Stimulated activated CD8-positive, alpha-beta memory T cell treated with anti-CD3 and anti-CD28 coated beads, Interleukin-2, amount 100 ng/mL, for 48 hours (primary cell): ENCODE data around the gene PSMB9.
"Not testable (repeated sequence)": the region's sequence is repeated elsewhere in the genome, so short reads cannot be mapped to it uniquely, and the experiment has no call there.

Experiments
- DNase-seq, 2 donors: peaks; one replicate each; pipeline ENCODE4 v3.0.0-alpha.2; 2020; ENCODE audit warnings: low read depth in 2 of 2

Gene PSMB9

DNA sequence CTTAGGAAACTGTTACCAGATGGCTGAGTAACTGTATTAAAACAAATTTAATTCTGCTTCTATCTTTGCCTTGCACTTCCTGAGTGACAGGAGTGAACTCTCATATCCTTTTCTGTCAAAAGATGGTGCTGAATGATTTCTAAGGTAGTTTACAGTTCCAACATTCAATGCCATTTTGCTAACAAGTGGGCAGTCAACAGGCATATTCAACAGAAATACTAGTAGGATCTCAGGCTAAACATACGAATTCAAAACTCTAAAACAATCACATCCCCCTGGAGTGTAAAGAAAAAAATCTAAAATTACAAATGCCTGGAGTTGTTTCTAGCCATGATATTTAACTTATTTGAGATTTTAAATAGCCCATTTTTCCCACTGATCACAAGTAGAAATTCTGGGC, 6.7 kb downstream of the PSMB9 start:
- no peak for DNase-seq

DNA sequence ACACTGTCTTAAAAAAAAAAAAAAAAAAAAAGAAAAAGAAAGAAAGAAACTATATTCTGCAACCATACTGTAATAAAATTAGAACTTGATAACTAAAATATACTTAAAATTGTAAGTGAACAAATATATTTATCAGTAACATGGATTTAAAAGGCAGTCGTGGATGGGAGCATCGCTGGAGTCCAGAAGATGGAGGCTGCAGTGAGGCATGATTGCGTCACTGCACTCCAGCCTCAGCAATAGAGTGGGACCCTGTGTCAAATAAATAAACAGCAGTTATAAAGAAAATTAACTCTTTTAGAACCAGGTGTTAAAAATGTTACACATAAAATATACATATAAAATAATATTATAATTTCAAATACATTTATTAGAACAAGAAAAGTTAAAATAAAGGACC, 8.7 kb downstream of the PSMB9 start:
- no peak for DNase-seq

DNA sequence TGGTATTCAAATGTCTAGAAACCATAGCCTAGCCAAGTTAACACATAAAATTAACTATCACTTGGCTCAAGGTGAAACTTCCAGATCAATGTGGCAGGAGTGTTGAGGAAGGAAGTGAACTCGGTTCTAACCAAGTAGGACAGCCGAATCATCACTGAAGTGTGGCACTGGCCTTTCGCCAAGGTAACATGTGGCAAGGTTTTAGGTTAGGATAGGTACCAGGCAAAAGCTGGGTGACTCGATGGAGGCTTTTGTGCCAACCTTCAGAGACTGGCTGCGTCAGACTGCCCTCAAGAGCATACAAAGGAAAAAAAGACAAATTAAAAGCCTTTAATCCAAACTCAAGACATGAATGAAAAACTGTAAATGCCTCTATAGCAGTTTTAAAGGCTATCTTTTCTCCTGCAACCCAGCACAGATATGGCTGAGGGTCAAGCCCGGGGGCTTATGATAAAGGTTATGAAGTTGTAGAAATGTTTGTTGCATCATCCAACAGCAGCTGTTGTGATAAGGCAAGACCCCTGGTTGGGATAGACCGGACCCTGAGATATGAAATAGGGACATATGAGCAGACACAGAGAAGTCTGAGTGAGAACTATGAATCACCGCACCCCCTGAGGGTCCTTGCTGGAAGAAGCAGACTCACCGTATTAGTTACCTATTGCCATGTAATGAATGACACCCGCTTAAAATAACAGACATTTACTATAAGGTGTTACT, 11.9 kb downstream of the PSMB9 start:
- DNase-seq = no peak

DNA sequence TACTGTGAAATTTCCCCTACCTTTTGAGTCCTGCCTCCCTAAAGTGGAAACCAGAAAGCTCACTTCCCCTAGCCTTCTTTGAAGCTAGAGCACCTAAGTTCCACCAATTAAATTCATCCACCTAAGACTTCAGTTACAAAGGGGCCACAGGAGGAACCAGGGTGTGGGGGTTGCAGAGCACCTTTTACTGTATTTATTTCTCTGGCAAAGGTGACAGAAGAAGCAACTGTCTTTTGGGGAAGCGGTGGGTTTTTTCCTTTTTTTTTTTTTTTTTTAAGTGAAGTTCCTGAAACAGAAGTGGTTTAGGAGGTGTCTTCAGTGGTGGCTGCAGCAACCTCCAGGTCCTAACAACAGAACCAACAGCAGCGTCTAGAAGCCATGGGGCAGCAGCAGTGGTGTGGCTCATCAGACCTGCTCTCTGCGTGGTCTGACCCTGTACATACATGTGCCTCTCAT, 13.1 kb downstream of the PSMB9 start:
- DNase-seq = no peak

DNA sequence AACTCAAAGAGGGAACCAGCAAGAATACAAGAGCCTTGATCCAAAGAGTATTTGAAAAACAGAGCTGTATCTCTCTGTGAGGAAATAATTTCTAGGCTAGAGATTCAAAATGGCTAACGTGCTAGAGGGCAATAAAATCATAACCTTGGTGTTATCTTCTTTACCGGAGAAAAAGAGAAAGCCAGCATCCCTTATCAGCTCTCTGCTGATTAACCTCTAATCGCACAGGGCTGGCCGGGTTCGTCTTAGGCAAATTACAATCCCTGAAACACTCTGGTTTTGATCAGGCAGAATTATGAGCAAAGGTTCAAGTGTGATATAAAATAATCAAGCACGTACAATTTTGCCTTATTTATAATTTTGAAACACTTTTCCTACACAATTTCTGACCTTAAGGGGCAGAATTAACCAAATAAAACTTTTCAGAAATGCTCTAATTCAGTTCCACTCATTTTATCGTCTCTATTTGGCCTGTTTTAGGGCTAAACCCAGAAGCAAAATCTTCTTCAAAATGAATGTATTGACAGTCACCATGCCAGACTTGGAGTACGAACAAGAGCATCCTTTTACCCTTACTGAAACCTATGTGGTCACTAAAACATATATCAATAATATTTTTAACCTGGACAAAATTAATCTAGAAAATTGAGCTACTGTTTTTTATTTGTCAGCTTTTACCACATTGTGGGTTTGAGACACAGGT, 13.7 kb downstream of the PSMB9 start:
- DNase-seq = no peak

DNA sequence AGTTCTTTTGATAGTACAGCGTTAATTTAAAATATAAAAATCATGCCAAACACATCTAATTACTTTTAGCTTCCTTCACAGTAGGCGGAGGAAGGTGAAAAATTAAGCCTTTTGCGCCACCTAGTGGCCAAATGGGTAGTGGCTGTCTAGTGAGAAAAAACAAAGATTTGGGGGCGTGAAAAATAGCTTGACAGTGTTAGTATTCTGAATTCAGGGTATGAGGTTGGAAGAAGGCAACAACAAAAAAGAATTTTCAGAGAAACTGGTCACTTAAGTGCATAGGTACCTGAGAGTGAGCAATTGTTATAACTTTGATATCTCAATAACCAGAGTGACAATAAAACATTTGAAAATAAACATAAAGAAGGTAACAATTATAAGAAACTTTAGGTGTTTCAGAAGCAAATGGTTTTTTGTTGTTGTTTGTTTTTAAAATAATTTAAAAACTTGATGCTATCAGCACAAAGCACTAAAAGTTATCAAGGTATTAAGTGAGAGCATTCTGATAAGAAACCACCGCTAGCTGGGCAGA, 14.3 kb downstream of the PSMB9 start:
- DNase-seq = peak; percentile 72 to 80

DNA sequence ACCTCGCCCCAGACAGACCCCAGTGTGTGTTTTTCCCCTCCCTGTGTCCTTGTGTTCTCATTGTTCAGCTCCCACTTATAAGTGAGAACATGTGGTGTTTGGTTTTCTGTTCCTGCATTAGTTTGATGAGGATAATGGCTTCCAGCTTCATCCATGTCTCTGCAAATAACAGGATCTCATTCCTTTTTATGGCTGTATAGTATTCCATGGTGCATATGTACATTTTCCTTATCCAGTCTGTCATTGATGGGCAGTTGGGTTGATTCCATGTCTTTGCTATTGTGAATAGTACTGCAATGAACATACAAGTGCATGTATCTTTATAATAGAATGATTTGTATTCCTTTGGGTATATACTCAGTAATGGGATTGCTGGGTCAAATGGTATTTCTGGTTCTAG, 20.0 kb downstream of the PSMB9 start:
- DNase-seq = not testable (repeated sequence)

DNA sequence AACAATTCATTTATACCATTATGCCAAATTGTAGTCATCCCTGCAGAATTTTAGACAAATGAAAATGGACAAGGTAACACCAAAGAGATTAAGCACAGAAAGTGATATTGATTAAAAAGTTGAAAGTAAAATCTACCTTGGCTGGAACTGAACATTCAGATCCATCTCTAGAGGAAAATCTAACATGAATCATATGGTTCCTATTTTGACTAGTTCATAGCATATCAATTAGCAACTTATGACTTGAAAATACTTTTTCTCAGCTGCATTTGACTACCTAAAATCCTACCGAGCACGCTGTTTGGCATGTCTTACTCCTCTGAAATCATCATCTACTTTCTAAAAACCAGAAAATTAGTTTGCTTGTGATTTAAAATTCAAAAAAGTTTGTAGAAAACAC, 22.6 kb downstream of the PSMB9 start:
- DNase-seq = no peak

DNA sequence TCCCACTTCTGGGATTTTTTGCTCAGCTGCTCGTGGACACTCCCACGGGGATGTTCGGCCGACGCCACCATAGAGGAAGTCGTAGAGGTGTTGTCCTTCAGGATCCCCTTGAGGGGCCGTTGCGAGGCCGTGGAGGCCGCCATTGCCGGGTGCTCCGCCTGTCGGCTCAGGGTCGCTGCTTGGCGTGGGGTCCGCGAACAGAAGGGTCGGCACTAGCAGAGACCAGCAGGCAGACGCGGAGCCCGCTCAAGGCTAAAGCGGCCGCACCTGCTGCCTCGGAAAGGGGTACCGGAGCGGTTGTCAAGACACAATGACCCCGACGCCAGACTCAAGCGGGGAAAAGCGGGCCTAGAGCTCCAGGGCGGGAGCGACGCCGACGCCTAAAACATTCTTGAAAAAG, 25.7 kb downstream of the PSMB9 start:
- no peak for DNase-seq

DNA sequence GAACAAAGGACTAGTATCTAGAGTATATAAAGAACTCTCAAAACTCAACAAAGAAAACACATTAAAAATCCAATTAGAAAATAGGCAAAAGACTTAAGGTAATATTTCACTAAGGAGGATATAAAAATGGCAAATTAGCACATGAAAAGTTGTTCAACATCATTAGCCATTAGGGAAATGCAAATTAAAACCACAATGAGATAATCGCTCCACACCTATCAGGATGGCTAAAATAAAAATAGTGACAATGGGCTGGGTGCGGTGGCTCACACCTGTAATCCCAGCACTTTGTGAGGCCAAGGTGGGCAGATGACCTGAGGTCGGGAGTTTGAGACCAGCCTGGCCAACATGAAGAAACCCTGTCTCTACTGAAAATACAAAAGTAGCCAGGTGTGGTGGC, 27.0 kb downstream of the PSMB9 start:
- not testable (repeated sequence) for DNase-seq

DNA sequence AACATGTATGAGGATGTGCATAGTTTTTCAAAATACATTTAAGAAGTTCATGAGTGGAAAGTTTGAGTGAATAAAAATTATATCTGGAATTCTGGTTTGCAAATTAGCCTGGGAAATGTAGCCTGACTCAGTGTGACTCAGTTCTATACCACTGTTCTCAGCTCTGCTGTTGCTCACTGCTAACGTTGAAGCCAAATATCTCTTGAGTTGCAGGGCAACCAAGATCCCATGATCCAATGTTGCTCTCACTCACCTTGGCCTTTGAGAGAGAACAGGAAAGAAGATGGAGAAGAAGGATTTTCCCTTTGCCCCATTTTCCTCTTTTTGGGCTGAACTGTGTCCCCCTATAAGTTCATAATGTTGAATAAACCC, 28.9 kb downstream of the PSMB9 start:
- DNase-seq = no peak

DNA sequence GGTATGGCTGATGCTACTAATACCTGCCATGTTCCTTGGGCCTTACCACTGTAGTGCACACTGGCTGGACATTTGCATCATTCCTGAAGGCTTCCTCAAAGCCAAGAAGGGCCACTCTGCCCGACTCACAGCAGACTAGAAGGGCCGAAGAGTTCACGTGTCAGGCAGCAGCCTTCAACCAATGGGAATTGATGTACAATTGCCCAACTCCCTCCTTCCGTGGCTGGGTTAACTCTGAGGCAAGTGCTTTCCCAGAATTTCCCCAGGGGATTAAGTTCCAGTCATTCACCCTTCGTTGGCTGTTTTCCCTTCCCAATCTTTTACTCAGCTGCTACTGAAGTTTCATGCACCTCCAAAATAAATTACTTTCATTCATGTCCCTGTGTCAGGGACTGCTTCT, 29.8 kb downstream of the PSMB9 start:
- DNase-seq = no peak

DNA sequence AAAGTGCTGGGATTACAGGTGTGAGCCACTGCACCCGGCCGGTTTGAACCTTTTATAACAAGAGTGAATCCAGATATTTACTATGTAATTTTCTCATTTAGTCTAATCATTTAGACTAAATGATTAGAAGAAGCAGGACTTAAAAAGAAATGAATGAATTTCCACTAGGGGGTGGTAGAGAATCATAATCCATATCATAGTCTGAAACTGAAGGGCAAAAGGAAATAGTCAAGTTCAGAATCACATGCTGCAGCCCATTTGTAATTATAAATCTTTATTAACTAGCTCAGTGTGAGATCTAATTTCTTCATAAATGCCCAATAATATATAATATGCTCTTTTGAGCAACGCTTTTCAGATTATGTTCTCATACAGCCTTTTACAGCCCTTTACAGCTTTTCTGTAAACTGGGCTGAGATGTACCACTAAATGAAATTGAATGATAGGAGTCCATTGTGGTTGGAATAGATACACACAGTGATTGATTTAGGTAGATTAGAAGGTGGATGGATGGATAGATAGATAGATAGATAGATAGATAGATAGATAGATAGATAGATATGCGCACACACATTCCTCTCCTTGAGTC, 31.8 kb downstream of the PSMB9 start:
- no peak for DNase-seq

DNA sequence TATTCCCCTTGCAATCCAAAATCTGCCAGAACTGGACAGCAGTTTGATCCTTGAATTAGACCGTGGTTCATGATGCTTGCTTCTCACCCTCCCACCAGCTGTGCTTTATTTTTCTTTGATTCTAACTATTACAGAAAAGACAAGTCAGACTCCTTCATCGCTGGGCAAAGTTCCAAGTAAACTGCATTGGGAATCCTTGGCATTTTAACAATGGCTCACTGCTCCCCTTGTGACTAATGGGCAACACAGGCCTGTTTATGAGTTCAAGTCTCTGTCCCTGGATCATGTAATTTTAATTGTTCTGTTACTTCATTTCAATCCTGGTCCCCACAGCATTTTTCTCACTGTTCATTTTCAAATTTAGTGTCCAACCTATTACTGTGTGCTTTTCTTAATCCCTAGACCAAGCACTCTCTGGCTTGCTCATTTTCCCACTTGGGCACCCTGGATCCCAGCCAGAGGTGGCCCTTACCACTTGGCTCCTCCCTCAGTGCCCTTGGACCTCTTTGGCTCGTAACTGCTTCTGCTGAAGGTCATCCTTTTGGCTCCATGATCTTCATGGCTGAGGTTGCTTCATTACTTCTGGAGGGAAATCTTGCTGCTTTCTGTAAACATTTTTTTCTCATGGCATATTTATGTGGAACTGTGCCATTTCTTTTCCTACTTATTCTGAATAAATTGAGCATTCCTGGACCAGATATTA, 32.8 kb downstream of the PSMB9 start:
- no peak for DNase-seq

DNA sequence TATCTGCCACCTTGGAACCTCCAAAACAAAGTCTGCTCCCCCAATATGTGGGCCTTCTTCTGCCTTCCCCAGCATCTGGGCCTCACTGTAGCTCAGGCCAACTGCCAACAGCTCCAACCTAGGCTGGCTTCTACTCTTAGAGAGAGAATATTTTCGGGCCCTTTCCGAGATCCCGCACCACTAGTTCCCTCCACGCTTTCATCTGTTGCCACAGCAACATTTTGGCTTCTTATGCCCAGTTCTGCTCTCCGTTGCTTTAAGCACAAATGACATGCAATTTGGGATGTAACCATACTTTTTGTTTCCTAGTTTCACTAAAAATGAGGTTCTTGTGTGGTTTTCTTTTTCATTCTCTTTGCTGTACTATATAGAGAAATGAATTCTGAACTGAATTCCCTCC, 33.6 kb downstream of the PSMB9 start:
- no peak for DNase-seq

DNA sequence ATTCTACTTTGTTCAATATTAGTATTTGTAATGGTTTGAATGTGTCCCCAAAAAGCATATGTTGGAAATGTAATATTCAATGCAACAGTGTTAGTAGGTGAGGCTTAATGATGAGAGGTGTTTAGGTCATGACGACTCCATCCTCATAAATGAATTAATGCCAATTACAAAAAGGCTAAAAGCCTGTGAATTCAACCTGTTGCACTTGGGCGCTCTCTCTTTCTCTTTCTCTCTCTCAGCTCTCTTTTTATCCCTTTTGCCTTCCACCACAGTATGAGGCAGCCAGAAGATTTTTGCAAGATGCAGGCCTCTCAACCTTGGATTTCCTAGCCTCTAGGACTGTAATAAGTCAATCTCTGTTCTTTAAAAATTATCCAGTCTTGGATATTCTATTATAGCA, 34.6 kb downstream of the PSMB9 start:
- DNase-seq = no peak

DNA sequence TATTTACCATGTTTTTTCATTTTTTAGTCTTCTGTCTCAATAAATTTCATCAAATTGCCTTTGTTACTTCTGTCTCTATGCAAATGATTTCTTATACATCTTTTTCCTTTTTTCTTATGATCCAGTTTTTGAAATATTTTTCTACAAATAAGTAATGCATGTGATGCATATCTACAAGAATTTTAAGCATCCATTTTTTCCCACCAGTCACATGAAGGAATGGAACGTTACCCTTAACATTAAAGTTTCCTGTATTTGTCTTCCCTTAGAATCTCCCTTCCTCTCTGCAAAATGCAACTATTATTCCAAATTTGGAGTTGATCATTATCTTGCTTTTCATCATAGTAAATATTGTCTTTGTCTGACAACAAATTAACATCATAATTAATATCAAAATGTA, 35.5 kb downstream of the PSMB9 start:
- DNase-seq = no peak

DNA sequence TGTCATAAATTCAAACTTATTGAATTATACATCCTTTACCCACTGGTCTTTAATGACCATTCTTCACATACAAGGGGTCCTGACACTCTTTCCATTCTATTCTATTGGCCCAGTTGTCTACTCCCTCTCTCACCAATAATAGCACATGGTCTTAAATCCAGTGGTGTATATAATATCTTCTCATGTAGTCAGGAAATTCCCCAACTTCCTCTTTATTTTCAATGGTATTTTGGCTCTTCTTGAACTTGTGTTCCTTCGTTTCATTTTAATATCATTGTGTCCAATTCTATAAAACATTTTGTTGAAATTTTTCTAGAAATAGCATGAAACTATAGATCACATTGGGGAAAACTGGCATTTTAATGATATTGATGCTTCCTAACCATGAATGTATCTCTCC, 36.8 kb downstream of the PSMB9 start:
- DNase-seq = no peak

DNA sequence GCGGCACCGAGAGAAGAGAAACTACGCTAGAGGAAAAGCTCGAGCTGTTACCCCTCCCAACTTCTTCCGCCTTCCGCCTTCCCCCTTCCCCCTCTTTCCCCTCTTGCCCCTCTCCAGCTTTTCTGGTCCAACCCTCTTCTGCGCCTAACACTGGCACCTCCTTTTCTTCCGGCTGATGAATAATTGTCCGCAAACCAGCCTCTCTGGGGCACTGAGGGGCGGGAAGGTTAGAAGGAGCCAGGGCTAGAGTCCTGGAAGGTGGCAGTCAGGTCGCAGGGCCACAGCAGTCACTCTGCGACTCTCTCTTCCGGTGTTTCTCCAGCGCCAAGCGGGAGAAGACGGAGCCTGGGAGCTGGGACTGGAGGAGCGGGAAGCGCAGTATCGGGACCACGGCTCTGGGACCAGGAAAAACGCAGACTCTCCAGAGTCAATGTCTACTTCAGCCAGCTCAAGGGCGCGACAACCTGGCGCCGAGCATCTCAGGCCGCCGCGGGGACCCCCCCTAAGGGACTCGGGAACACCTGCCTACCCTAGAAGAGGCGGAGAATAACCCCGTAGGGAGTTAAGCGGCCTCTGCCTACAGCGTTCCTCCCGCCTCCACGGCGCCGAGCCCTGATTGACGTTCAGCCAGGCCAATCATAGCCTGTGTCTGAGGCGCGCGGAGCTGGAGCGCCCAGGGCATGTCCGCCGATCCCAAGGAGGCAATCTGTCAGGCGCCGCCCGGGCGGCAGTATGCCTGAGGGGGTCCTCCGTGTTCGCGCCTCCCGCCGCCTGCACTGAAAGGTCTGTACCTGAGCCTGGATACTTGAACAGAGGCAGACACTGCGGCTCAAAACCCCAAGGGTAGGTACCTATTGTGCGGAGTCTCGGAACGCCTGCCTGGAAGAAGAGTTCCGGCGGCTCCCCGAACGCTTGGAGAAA, 40.4 kb downstream of the PSMB9 start:
- DNase-seq = peak; percentile 86 to 93

DNA sequence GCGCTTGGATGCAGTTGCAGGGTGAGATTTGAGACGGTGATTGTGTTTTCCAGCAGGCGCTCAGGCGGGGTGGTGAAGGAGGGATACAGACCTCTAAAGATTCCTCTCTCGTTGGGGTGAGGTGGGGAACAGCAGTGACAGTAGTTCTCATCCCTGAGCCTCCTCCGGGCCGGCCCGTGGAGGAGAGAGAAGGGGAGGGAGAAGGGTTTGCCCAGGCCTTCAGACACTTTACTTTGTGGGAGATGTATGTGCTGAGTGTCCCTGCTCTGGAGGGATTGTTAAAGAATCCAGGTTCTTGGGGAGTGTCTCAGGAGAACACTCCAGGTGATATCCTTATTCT, 41.0 kb downstream of the PSMB9 start:
- no peak for DNase-seq

DNA sequence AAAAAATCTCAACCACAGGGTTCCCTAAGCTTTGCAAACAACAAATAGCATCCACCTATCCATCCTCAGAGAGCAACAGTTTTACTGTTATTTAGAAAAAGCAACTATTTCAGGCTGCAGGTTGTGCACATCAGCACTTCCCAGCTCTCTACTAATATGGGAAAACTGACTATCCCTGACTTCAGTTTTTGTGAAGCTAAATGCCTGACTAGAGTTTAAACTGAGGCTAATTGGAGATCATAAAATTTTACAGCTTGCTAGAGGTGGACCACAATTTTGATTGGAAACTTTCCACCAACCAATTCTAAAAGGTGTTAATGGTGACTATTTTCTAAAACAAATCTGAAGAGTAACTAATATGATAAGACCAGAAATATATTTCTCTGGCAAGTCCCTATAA, 50.0 kb downstream of the PSMB9 start:
- DNase-seq = no peak
